H9 (cell line): ENCODE data around the gene NCAPG. TPM values are rescaled to one million over a fixed set of nuclear protein-coding genes. Genes with fewer than 3 reads are reported as not detected.

Experiments
- DNase-seq: peaks from one replicate; pipeline ENCODE4 v3.0.0-alpha.2; 2017
- H2AFZ ChIP-seq: one replicate; pipeline ENCODE4 v1.6.1; 2013; ENCODE audit warnings: mild to moderate bottlenecking, low read length, control low read depth, moderate library complexity
- H2AK5ac ChIP-seq: 2 replicates; pipeline ENCODE4 v1.6.1; 2013; ENCODE audit warnings: low read length, control low read depth, mixed read lengths; ENCODE audit not compliant: insufficient read length
- H2BK120ac ChIP-seq: one replicate; pipeline ENCODE4 v1.6.1; 2013; ENCODE audit warnings: low read depth, mild to moderate bottlenecking, low read length, control low read depth, inconsistent platforms; ENCODE audit not compliant: poor library complexity, severe bottlenecking
- H2BK12ac ChIP-seq: 2 replicates; pipeline ENCODE4 v1.6.1; 2013; ENCODE audit warnings: low read length, control low read depth, mixed read lengths, low read depth; ENCODE audit not compliant: insufficient read length
- H2BK15ac ChIP-seq: 2 replicates; pipeline ENCODE4 v1.6.1; 2013; ENCODE audit warnings: low read depth, low read length, control low read depth
- H2BK20ac ChIP-seq: one replicate; pipeline ENCODE4 v1.6.1; 2013; ENCODE audit warnings: low read depth, mild to moderate bottlenecking, low read length, control low read depth, inconsistent platforms; ENCODE audit not compliant: poor library complexity, severe bottlenecking
- H2BK5ac ChIP-seq: 2 replicates; pipeline ENCODE4 v1.6.1; 2013; ENCODE audit warnings: low read length, control low read depth, mixed read lengths; ENCODE audit not compliant: insufficient read length
- H3K14ac ChIP-seq: 2 replicates; pipeline ENCODE4 v1.6.1; 2013; ENCODE audit warnings: low read length, control low read depth; ENCODE audit not compliant: insufficient read depth
- H3K18ac ChIP-seq: 2 replicates; pipeline ENCODE4 v1.6.1; 2013; ENCODE audit warnings: low read depth, mild to moderate bottlenecking, mixed read lengths, low read length, control low read depth; ENCODE audit not compliant: insufficient read length
- H3K23ac ChIP-seq: 2 replicates; pipeline ENCODE4 v1.6.1; 2013; ENCODE audit warnings: low read length, control low read depth, mixed read lengths, low read depth; ENCODE audit not compliant: insufficient read length
- H3K23me2 ChIP-seq: 2 replicates; pipeline ENCODE4 v1.6.1; 2013; ENCODE audit warnings: low read depth, mild to moderate bottlenecking, mixed read lengths, low read length, control low read depth; ENCODE audit not compliant: insufficient read length, poor library complexity, severe bottlenecking
- H3K27ac ChIP-seq: 2 replicates; pipeline ENCODE4 v1.5.1; 2013; ENCODE audit warnings: low read length, control low read depth, mixed read lengths, low read depth; ENCODE audit not compliant: insufficient read length
- H3K27me3 ChIP-seq: 2 replicates; pipeline ENCODE4 v1.6.1; 2013; ENCODE audit warnings: low read length, control low read depth, inconsistent platforms; ENCODE audit not compliant: insufficient read depth
- H3K4ac ChIP-seq: 2 replicates; pipeline ENCODE4 v1.6.1; 2013; ENCODE audit warnings: low read depth, mild to moderate bottlenecking, control low read depth, inconsistent platforms, low read length, moderate library complexity
- H3K4me1 ChIP-seq: 2 replicates; pipeline ENCODE4 v1.6.1; 2013; ENCODE audit warnings: low read length, control low read depth, inconsistent platforms; ENCODE audit not compliant: insufficient read depth
- H3K4me2 ChIP-seq: 2 replicates; pipeline ENCODE4 v1.6.1; 2013; ENCODE audit warnings: low read length, control low read depth, mixed read lengths; ENCODE audit not compliant: insufficient read length, insufficient read depth
- H3K56ac ChIP-seq: 2 replicates; pipeline ENCODE4 v1.6.1; 2013; ENCODE audit warnings: low read depth, mild to moderate bottlenecking, mixed read lengths, low read length, control low read depth; ENCODE audit not compliant: insufficient read length
- H3K79me1 ChIP-seq: 2 replicates; pipeline ENCODE4 v1.6.1; 2013; ENCODE audit warnings: low read depth, mild to moderate bottlenecking, moderate library complexity, low read length, control low read depth, inconsistent platforms; ENCODE audit not compliant: insufficient read depth, poor library complexity, severe bottlenecking
- H3K79me2 ChIP-seq: 2 replicates; pipeline ENCODE4 v1.6.1; 2013; ENCODE audit warnings: low read length, control low read depth, inconsistent platforms; ENCODE audit not compliant: insufficient read depth
- H3K9ac ChIP-seq: 2 replicates; pipeline ENCODE4 v1.6.1; 2013; ENCODE audit warnings: low read length, control low read depth, mixed read lengths; ENCODE audit not compliant: insufficient read length; ENCODE audit errors: extremely low read depth
- H3K9me3 ChIP-seq: one replicate; pipeline ENCODE4 v1.6.1; 2013; ENCODE audit warnings: low read depth, low read length, inconsistent platforms; ENCODE audit not compliant: control insufficient read depth
- H3T11ph ChIP-seq: one replicate; pipeline ENCODE4 v1.6.1; 2013; ENCODE audit warnings: mild to moderate bottlenecking, low read length, control low read depth, inconsistent platforms
- H4K20me1 ChIP-seq: one replicate; pipeline ENCODE4 v1.6.1; 2013; ENCODE audit not compliant: control insufficient read depth, insufficient read length, insufficient read depth
- H4K5ac ChIP-seq: 2 replicates; pipeline ENCODE4 v1.6.1; 2013; ENCODE audit warnings: low read depth, mild to moderate bottlenecking, mixed read lengths, low read length, control low read depth; ENCODE audit not compliant: insufficient read length
- H4K8ac ChIP-seq: replicated peaks from 2 replicates; pipeline ENCODE4 v1.6.1; 2013; ENCODE audit warnings: low read length, control low read depth, mixed read lengths, low read depth; ENCODE audit not compliant: insufficient read length
- H4K91ac ChIP-seq: 2 replicates; pipeline ENCODE4 v1.6.1; 2013; ENCODE audit warnings: low read depth, mild to moderate bottlenecking, moderate library complexity, mixed read lengths, low read length, control low read depth; ENCODE audit not compliant: insufficient read length
- H3K27ac Mint-ChIP-seq, 3 experiments: 2 replicates in 2 of 3; 3 replicates in 1 of 3; pipeline ENCODE4 v1.8.0; 2020 to 2021; ENCODE audit warnings: mixed read lengths in 3 of 3, mild to moderate bottlenecking in 1 of 3, moderate library complexity in 1 of 3
- H3K27me3 Mint-ChIP-seq: 2 replicates; pipeline ENCODE4 v1.8.0; 2021; ENCODE audit warnings: low read depth, mild to moderate bottlenecking, moderate library complexity, mixed read lengths
- H3K36me3 Mint-ChIP-seq, 3 experiments: 2 replicates in 2 of 3; 3 replicates in 1 of 3; pipeline ENCODE4 v1.8.0; 2020 to 2021; ENCODE audit warnings: low read depth in 3 of 3, mixed read lengths in 3 of 3; ENCODE audit not compliant: insufficient read depth in 1 of 3
- H3K4me1 Mint-ChIP-seq, 2 experiments: 2 replicates each; pipeline ENCODE4 v1.8.0; 2020; ENCODE audit warnings: mixed read lengths in 2 of 2
- H3K4me3 Mint-ChIP-seq, 2 experiments: 2 replicates in 1 of 2; 3 replicates in 1 of 2; pipeline ENCODE4 v1.8.0; 2020 to 2021; ENCODE audit warnings: mild to moderate bottlenecking in 2 of 2, mixed read lengths in 2 of 2, moderate library complexity in 1 of 2
- H3K9me3 Mint-ChIP-seq, 2 experiments: 2 replicates in 1 of 2; 3 replicates in 1 of 2; pipeline ENCODE4 v1.8.0; 2020; ENCODE audit warnings: mild to moderate bottlenecking in 2 of 2, mixed read lengths in 2 of 2, moderate library complexity in 1 of 2
- CTCF ChIP-seq: fragments of 200-600 bp; sonication (generic); conservative IDR thresholded peaks from 3 replicates; pipeline ENCODE4 v1.8.0; 2021; ENCODE audit warnings: antibody characterized with exemption, mild to moderate bottlenecking
- WGBS: extraction: QIAGEN DNeasy Blood & Tissue Kit; methylation state at CpG from one replicate; pipeline ENCODE4 v1.1.7; 2013; ENCODE audit warnings: missing lambda C conversion rate, low lambda C conversion rate, mixed read lengths; ENCODE audit not compliant: insufficient read length; ENCODE audit errors: extremely low coverage; 5-methylcytosine and 5-hydroxymethylcytosine counted together
- total RNA-seq: library from RNA; stranded (reverse); gene quantifications from 2 replicates; pipeline ENCODE4 v1.2.1, GENCODE V29; 2021

Gene NCAPG
- total RNA-seq, 1 experiment from 2014 or later, result 48.8 TPM

DNA sequence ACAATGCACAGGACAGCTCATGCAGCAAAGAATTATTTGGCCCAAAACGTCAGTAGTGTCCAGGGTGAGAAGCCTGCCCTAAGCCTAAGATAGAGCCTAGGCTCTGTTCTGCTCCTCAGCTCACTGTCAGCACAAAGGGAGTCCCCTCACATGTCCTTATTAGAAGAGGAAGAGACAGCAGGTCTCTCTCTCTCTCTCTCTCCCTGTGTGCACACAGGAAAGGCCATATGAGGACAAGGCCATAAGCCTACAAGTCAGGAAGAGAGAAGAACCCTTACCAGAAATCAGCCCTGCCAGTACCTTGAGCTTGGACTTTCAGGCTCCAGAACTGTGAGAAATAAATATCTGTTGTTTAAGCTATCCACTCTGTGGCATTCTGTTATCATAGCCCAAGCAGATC is 49.7 kb upstream of the NCAPG start:
- Histone ChIP-seq H2BK120ac (no peak overlapping the region), H3K4me1 (peaks cover 5% of the 10 kb centered on the region; the same call in 1 of the 2 replicates), H3K27me3 (no peaks in the 10 kb centered on the region), H2BK5ac (no peak overlapping the region), H3K4ac (no peak overlapping the region), H2AK5ac (no peak overlapping the region), H3K9ac (no peak overlapping the region), H3K23ac (no peak overlapping the region), H3K56ac (no peak overlapping the region), H4K20me1 (no peaks in the 10 kb centered on the region), H4K8ac (no peak overlapping the region), H3K79me1 (no peaks in the 10 kb centered on the region), H3K23me2 (no peaks in the 10 kb centered on the region), H3K9me3 (peaks cover 4% of the 10 kb centered on the region), H2AFZ (no peak overlapping the region), H3K14ac (no peak overlapping the region), H3K4me2 (no peak overlapping the region), H4K5ac (no peak overlapping the region), H2BK20ac (no peak overlapping the region), H3T11ph (no peak overlapping the region), H4K91ac (no peak overlapping the region), H2BK12ac (no peak overlapping the region), H2BK15ac (no peak overlapping the region), H3K18ac (no peak overlapping the region), H3K27ac (no peak overlapping the region), H3K79me2 (no peaks in the 10 kb centered on the region)
- H3K4me3 Mint-ChIP-seq, result no peak overlapping the region; a peak in 1 of 5 replicates
- H3K27ac Mint-ChIP-seq, result no peak overlapping the region
- TF ChIP-seq CTCF, result no peak
- H3K27me3 Mint-ChIP-seq, result peaks cover 7% of the 10 kb centered on the region
- no peak for DNase-seq
- H3K36me3 Mint-ChIP-seq, result 0 out of 7 replicates have a peak, but pooled peaks cover 0 to 6% (median under 1%) of the 10 kb centered on the region in 3 experiments
- WGBS, result no CpG with 5 or more reads among the region's 1 CpG
- H3K9me3 Mint-ChIP-seq, result peaks cover 5 to 7% of the 10 kb centered on the region in 2 experiments; a peak in 4 of 5 replicates
- peaks cover 9 to 13% of the 10 kb centered on the region in 2 experiments for H3K4me1 Mint-ChIP-seq
